22Rv1 (cell line): ENCODE results near the gene CAMK2G.

Source experiments
- ZFX ChIP-seq: fragments of 450-650 bp; IDR thresholded peaks from 2 replicates; pipeline ENCODE4 v1.6.1; 2017; ENCODE audit warnings: antibody characterized with exemption, borderline replicate concordance
- TF ChIP-seq, protein P1 (sequence below): fragments of 450-650 bp; IDR thresholded peaks from 2 replicates; pipeline ENCODE4 v1.5.1; 2017; ENCODE audit warnings: mild to moderate bottlenecking

DNA sequence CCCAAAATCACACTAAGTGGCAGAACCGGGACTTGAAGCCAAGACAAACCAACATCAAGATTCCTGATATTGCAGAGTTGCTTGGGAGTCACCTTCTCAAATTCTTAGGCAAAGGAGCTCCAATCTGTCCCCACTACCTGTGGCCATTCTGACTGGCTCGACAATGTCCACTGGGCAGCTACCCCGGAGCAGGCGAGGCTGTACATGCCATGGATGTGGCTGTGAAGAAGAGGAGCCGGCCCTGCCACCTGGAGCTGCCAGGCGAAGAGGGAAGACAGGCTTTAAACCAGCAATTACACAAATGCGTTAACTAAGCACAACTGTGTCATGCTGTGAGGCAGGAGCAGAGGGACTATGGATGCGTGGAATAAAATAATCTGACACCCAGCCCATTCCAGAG lies 18.1 kb downstream of the CAMK2G start:
- TF ChIP-seq, protein P1, sequence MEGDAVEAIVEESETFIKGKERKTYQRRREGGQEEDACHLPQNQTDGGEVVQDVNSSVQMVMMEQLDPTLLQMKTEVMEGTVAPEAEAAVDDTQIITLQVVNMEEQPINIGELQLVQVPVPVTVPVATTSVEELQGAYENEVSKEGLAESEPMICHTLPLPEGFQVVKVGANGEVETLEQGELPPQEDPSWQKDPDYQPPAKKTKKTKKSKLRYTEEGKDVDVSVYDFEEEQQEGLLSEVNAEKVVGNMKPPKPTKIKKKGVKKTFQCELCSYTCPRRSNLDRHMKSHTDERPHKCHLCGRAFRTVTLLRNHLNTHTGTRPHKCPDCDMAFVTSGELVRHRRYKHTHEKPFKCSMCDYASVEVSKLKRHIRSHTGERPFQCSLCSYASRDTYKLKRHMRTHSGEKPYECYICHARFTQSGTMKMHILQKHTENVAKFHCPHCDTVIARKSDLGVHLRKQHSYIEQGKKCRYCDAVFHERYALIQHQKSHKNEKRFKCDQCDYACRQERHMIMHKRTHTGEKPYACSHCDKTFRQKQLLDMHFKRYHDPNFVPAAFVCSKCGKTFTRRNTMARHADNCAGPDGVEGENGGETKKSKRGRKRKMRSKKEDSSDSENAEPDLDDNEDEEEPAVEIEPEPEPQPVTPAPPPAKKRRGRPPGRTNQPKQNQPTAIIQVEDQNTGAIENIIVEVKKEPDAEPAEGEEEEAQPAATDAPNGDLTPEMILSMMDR: no peak
- TF ChIP-seq ZFX: no peak
